Calu3 (cell line): ENCODE measurements around the gene RGS7BP. TPM values are rescaled to one million over a fixed set of nuclear protein-coding genes. Genes with fewer than 3 reads are reported as not detected.
"Not testable (repeated sequence)": the region's sequence is repeated elsewhere in the genome, so short reads cannot be mapped to it uniquely, and the experiment has no call there.

ENCODE experiments used
- BruUV-seq: library from RNA; stranded (reverse); fragments of 400-500 nt; replicated peaks from 2 replicates; lab custom pipeline; 2021; lab: Mats Ljungman, UMichigan
- CTCF ChIA-PET: fragments of 300-600 bp; sonication (Branson Sonifier 250); formaldehyde crosslinking; loops from one replicate; lab custom pipeline; 2022; ENCODE audit warnings: antibody characterized with exemption; lab: Charles Lee
- DNase-seq: peaks from one replicate; pipeline ENCODE4 v3.0.0; 2022
- H3K27ac Mint-ChIP-seq: one replicate; pipeline ENCODE4 v1.8.0; 2022; ENCODE audit warnings: mixed read lengths; ENCODE audit not compliant: unreplicated experiment
- H3K27me3 Mint-ChIP-seq: one replicate; pipeline ENCODE4 v1.8.0; 2022; ENCODE audit warnings: mixed read lengths; ENCODE audit not compliant: unreplicated experiment
- H3K36me3 Mint-ChIP-seq: one replicate; pipeline ENCODE4 v1.8.0; 2022; ENCODE audit warnings: mild to moderate bottlenecking, moderate library complexity, mixed read lengths; ENCODE audit not compliant: insufficient read depth, unreplicated experiment
- H3K4me1 Mint-ChIP-seq: one replicate; pipeline ENCODE4 v1.8.0; 2022; ENCODE audit warnings: mild to moderate bottlenecking, low read depth, mixed read lengths; ENCODE audit not compliant: unreplicated experiment
- H3K4me3 Mint-ChIP-seq: one replicate; pipeline ENCODE4 v1.8.0; 2022; ENCODE audit warnings: mild to moderate bottlenecking, low read depth, moderate library complexity, mixed read lengths; ENCODE audit not compliant: unreplicated experiment
- H3K9me3 Mint-ChIP-seq: one replicate; pipeline ENCODE4 v1.8.0; 2022; ENCODE audit warnings: low read depth, mixed read lengths; ENCODE audit not compliant: unreplicated experiment
- CTCF ChIP-seq: fragments of 200-600 bp; IDR thresholded peaks from one replicate; pipeline ENCODE4 v1.8.0; 2022; ENCODE audit warnings: antibody characterized with exemption; ENCODE audit not compliant: unreplicated experiment
- intact Hi-C: fragments of 100-400 bp; cut with micrococcal nuclease; formaldehyde crosslinking; loops from one replicate; pipeline ENCODE4 v1.10.0; 2022; ENCODE audit not compliant: unreplicated experiment
- total RNA-seq: library from RNA; stranded (reverse); gene quantifications from 2 replicates; pipeline ENCODE4 v1.2.3, GENCODE V29; 2022

The RGS7BP gene
- total RNA-seq, 1 experiment from 2014 or later, result not detected

DNA sequence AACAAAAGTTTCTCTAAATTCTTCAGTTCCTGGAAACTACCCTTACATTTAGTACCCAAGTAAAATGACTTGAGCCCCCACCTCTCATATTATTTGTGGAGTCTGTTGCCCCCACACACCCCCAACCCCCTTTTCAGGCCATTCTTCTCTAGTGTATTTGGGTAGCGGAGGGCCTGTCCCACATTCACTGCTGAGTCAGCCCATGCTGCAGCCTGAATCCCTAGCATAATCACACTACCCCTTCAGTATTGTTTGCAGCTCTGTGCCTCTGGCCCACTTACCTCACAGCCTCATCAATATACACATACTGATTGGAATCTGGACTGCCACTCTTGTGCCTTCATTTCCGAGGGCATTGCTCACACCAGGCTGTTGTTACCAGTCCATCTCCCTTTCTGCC, 26.8 kb downstream of the RGS7BP start:
- TF ChIP-seq CTCF, result no peak
- H3K36me3 Mint-ChIP-seq, result no peaks in the 10 kb centered on the region
- H3K4me1 Mint-ChIP-seq, result no peaks in the 10 kb centered on the region
- BruUV-seq, result no TSS peak
- H3K9me3 Mint-ChIP-seq, result no peaks in the 10 kb centered on the region
- no peaks in the 10 kb centered on the region for H3K27me3 Mint-ChIP-seq
- CTCF ChIA-PET, result interaction anchor here (0.7 to 1.1 kb wide), 2 partner anchors 23 to 30 kb away, joined by 3 to 4 read pairs; no protein-coding TSS in a partner anchor
- no peak overlapping the region for H3K27ac Mint-ChIP-seq
- no peak overlapping the region for H3K4me3 Mint-ChIP-seq
- intact Hi-C loops, result loop anchor here (5.0 kb wide), 1 partner anchor 35 kb away; no protein-coding TSS in a partner anchor
- DNase-seq, result no peak

GRCh38 chr5:64534033-64534432, 28.2 kb downstream of the RGS7BP start:
- Mint-ChIP-seq H3K4me1 (no peaks in the 10 kb centered on the region), H3K36me3 (no peaks in the 10 kb centered on the region), H3K4me3 (no peak overlapping the region), H3K9me3 (no peaks in the 10 kb centered on the region), H3K27ac (no peak overlapping the region), H3K27me3 (no peaks in the 10 kb centered on the region)
- no peak for DNase-seq
- TF ChIP-seq CTCF, result no peak
- intact Hi-C loops, result loop anchor here (5.0 kb wide), 1 partner anchor 33 kb away; no protein-coding TSS in a partner anchor
- CTCF ChIA-PET, result no interaction called here
- BruUV-seq, result no TSS peak

DNA sequence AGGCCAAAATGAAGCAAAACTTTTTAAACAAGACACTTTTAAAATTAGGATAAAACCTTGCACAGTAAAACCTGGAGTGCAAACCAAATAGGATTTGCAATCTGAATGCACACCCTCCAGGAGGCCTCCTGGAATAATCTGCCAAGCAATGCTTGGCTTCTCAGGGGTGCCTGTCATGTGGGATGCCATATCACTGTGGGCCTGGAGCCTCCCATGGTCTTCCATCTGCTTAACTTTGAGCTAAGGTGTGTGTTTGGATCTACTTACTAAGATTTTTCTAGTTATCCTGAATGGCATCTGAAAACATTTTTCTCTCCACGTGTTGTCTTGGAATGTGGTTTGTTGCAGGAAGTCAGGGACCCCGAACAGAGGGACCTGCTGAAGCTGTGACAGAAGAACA, 52.1 kb downstream of the RGS7BP start:
- Mint-ChIP-seq H3K4me3 (no peak overlapping the region), H3K36me3 (no peaks in the 10 kb centered on the region), H3K9me3 (no peaks in the 10 kb centered on the region), H3K27ac (no peak overlapping the region), H3K4me1 (peaks cover 8% of the 10 kb centered on the region), H3K27me3 (no peaks in the 10 kb centered on the region)
- no peak for DNase-seq
- no peak for TF ChIP-seq CTCF
- intact Hi-C loops, result no loop called here
- no TSS peak for BruUV-seq
- CTCF ChIA-PET, result no interaction called here

DNA sequence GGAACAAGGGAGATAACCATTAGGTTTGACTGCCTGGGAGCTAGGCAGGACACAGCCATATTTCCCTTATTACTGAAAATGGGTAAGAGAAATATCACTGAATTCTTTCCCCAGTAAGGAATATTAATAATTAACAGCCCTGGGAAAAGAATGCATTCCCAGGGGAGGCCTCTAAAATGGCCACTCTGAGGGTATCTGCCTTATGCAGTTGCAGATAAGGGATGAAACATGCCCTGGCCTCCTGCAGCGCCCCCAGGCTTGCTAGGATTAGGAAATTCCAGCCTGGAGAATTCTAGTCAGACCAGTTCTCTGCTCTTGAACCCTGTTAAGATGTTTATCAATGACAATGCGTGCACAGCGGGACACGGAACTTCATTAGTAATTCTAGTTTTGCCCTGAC, 52.8 kb downstream of the RGS7BP start:
- not testable (repeated sequence) for H3K9me3 Mint-ChIP-seq, H3K4me1 Mint-ChIP-seq

GRCh38 chr5:64566310-64566916, 60.6 kb downstream of the RGS7BP start:
- no peaks in the 10 kb centered on the region for H3K9me3 Mint-ChIP-seq
- intact Hi-C loops, result loop anchor here (5.0 kb wide), 1 partner anchor 34 kb away; no protein-coding TSS in a partner anchor
- H3K27me3 Mint-ChIP-seq, result no peaks in the 10 kb centered on the region
- no peaks in the 10 kb centered on the region for H3K4me1 Mint-ChIP-seq
- no peak overlapping the region for H3K4me3 Mint-ChIP-seq
- no peak overlapping the region for H3K27ac Mint-ChIP-seq
- no TSS peak for BruUV-seq
- no peaks in the 10 kb centered on the region for H3K36me3 Mint-ChIP-seq
- no peak for DNase-seq
- CTCF ChIA-PET, result no interaction called here
- no peak for TF ChIP-seq CTCF

More for the DNA sequence above, 52.8 kb downstream of the RGS7BP start:
- H3K27me3 Mint-ChIP-seq, H3K4me3 Mint-ChIP-seq, intact Hi-C loops, CTCF ChIA-PET, H3K36me3 Mint-ChIP-seq, H3K27ac Mint-ChIP-seq, DNase-seq, BruUV-seq: not testable (repeated sequence)
